NCI-H128 (cell line): Measurements from ENCODE around the gene LGALS1.

Experiments used
- DNase-seq: peaks from one replicate; lab custom pipeline; 2025; ENCODE audit not compliant: unreplicated experiment; lab: John Stamatoyannopoulos, UW

The LGALS1 gene

GRCh38 chr22:37674951-37675929, at the start of gene LGALS1:
LGALS1 (plus strand) TSS chr22:37675636; CDS start chr22:37675703, 67 bp downstream.
- DNase-seq, result no peak

- DNase-seq, result no peak
Observed at GRCh38 chr22:37625737-37626136, 49.7 kb upstream of the LGALS1 start.

GRCh38 chr22:37626144-37626543, 49.3 kb upstream of the LGALS1 start:
- DNase-seq, result no peak

- DNase-seq, result no peak
Observed at GRCh38 chr22:37626556-37627075, 48.8 kb upstream of the LGALS1 start.

GRCh38 chr22:37627121-37627520, 48.3 kb upstream of the LGALS1 start:
- DNase-seq, result no peak

- DNase-seq, result no peak
Observed at GRCh38 chr22:37627545-37627944, 47.9 kb upstream of the LGALS1 start.

- DNase-seq, result no peak
Observed at GRCh38 chr22:37628830-37629229, 46.6 kb upstream of the LGALS1 start.

GRCh38 chr22:37629928-37630327, 45.5 kb upstream of the LGALS1 start:
- no peak for DNase-seq

GRCh38 chr22:37630839-37631435, 44.5 kb upstream of the LGALS1 start:
- DNase-seq, result no peak

- no peak for DNase-seq
Observed at GRCh38 chr22:37631448-37632173, 43.8 kb upstream of the LGALS1 start.

- no peak for DNase-seq
Observed at GRCh38 chr22:37632174-37633088, 43.0 kb upstream of the LGALS1 start.

GRCh38 chr22:37633089-37633624, 42.3 kb upstream of the LGALS1 start:
- no peak for DNase-seq

- no peak for DNase-seq
Observed at GRCh38 chr22:37633625-37634416, 41.6 kb upstream of the LGALS1 start.

GRCh38 chr22:37634417-37634924, 41.0 kb upstream of the LGALS1 start:
- no peak for DNase-seq

GRCh38 chr22:37635157-37635556, 40.3 kb upstream of the LGALS1 start:
- DNase-seq, result no peak

GRCh38 chr22:37636186-37636948, 39.1 kb upstream of the LGALS1 start:
- DNase-seq, result no peak

GRCh38 chr22:37636949-37637273, 38.5 kb upstream of the LGALS1 start:
- no peak for DNase-seq

GRCh38 chr22:37638391-37639069, 36.9 kb upstream of the LGALS1 start:
- no peak for DNase-seq
